Measurements from ENCODE around the gene NEURL1. TPM values are rescaled to one million over a fixed set of nuclear protein-coding genes. Genes with fewer than 3 reads are reported as not detected.
A peak's percentile ranks its signal among the peaks of the same experiment; 100 is the strongest.

NEURL1 gene
- 1 to 10 TPM; 1.1 TPM for total RNA-seq

GRCh38 chr10:103493362-103493915, at the start of gene NEURL1:
Gene NEURL1, plus strand, starts transcription at chr10:103493705. Its CDS starts 683 bp downstream, at chr10:103494388.
- peaks cover 55% of the 10 kb centered on the region for H3K27me3 Mint-ChIP-seq (ENCODE audit: low read depth)
- H3K4me1 Mint-ChIP-seq (ENCODE audit: low read depth): peaks cover 29% of the 10 kb centered on the region
- ATAC-seq (peak; percentile 41), DNase-seq (peak; percentile 41)
- no peaks in the 10 kb centered on the region for H3K36me3 Mint-ChIP-seq (ENCODE audit: low read depth)
- H3K4me3 Mint-ChIP-seq: peak within 1 kb of the TSS; percentile 74
- POLR2A ChIA-PET: interaction anchor here (1.2 kb wide), 1 partner anchor 10 kb away, joined by 3 read pairs; no protein-coding TSS in a partner anchor
- H3K9me3 Mint-ChIP-seq (ENCODE audit: insufficient read depth): no peaks in the 10 kb centered on the region
- CTCF ChIA-PET: interaction anchor here (0.9 to 2.9 kb wide), 4 partner anchors 10 to 576 kb away, joined by 4 to 11 read pairs (median 6); partner anchors contain the start of gene CNNM2
- H3K27ac Mint-ChIP-seq: peak within 1 kb of the TSS; percentile 24

- POLR2A ChIA-PET: interaction anchor here (0.8 to 1.0 kb wide), 2 partner anchors 9 to 11 kb away, joined by 3 read pairs; no protein-coding TSS in a partner anchor
- CTCF ChIA-PET: interaction anchor here (2.4 kb wide), 1 partner anchor 32 kb away, joined by 8 read pairs; no protein-coding TSS in a partner anchor
- ATAC-seq (no peak), DNase-seq (no peak)
- Mint-ChIP-seq H3K27me3 (ENCODE audit: low read depth) (no peaks in the 10 kb centered on the region), H3K9me3 (ENCODE audit: insufficient read depth) (no peaks in the 10 kb centered on the region), H3K4me3 (no peak overlapping the region), H3K36me3 (ENCODE audit: low read depth) (peaks cover 87% of the 10 kb centered on the region), H3K27ac (peak overlapping the region; percentile 78), H3K4me1 (ENCODE audit: low read depth) (peaks cover 39% of the 10 kb centered on the region)
These were observed 49.0 kb upstream of the NEURL1 start for GRCh38 chr10:103444478-103444877.

- Mint-ChIP-seq H3K4me3 (no peak overlapping the region), H3K27me3 (ENCODE audit: low read depth) (no peaks in the 10 kb centered on the region), H3K27ac (peak overlapping the region; percentile 78), H3K9me3 (ENCODE audit: insufficient read depth) (no peaks in the 10 kb centered on the region), H3K36me3 (ENCODE audit: low read depth) (peaks cover 88% of the 10 kb centered on the region), H3K4me1 (ENCODE audit: low read depth) (peaks cover 48% of the 10 kb centered on the region)
- ChIA-PET POLR2A (interaction anchor here (0.6 to 1.0 kb wide), 3 partner anchors 10 to 198 kb away, joined by 3 to 4 read pairs (median 3); no protein-coding TSS in a partner anchor), CTCF (interaction anchor here (1.2 to 2.4 kb wide), 2 partner anchors 29 to 31 kb away, joined by 5 to 8 read pairs; no protein-coding TSS in a partner anchor)
- ATAC-seq (no peak), DNase-seq (no peak)
These were observed 48.1 kb upstream of the NEURL1 start for GRCh38 chr10:103445366-103445765.

- H3K27me3 Mint-ChIP-seq (ENCODE audit: low read depth): no peaks in the 10 kb centered on the region
- H3K4me1 Mint-ChIP-seq (ENCODE audit: low read depth): peaks cover 54% of the 10 kb centered on the region
- POLR2A ChIA-PET: interaction anchor here (0.6 kb wide), 2 partner anchors 41 to 199 kb away, joined by 3 to 4 read pairs; no protein-coding TSS in a partner anchor
- CTCF ChIA-PET: interaction anchor here (1.2 to 2.4 kb wide), 2 partner anchors 29 to 31 kb away, joined by 5 to 8 read pairs; no protein-coding TSS in a partner anchor
- peaks cover 89% of the 10 kb centered on the region for H3K36me3 Mint-ChIP-seq (ENCODE audit: low read depth)
- peak overlapping the region; percentile 61 for H3K27ac Mint-ChIP-seq
- DNase-seq (no peak), ATAC-seq (no peak)
- no peak overlapping the region for H3K4me3 Mint-ChIP-seq
- H3K9me3 Mint-ChIP-seq (ENCODE audit: insufficient read depth): no peaks in the 10 kb centered on the region
These were observed 47.5 kb upstream of the NEURL1 start for GRCh38 chr10:103445767-103446567.

- POLR2A ChIA-PET: no interaction called here
These were observed 46.3 kb upstream of the NEURL1 start for GRCh38 chr10:103447187-103447586.

GRCh38 chr10:103448746-103449145, 44.8 kb upstream of the NEURL1 start:
- ATAC-seq (no peak), DNase-seq (no peak)
- peaks cover 78% of the 10 kb centered on the region for H3K36me3 Mint-ChIP-seq (ENCODE audit: low read depth)
- ChIA-PET POLR2A (interaction anchor here (3.6 kb wide), 1 partner anchor 27 kb away, joined by 19 read pairs; no protein-coding TSS in a partner anchor), CTCF (interaction anchor here (0.9 to 1.0 kb wide), 2 partner anchors 32 to 37 kb away, joined by 3 read pairs; no protein-coding TSS in a partner anchor)
- H3K4me1 Mint-ChIP-seq (ENCODE audit: low read depth): peaks cover 70% of the 10 kb centered on the region
- peak overlapping the region; percentile 98 for H3K4me3 Mint-ChIP-seq
- no peaks in the 10 kb centered on the region for H3K9me3 Mint-ChIP-seq (ENCODE audit: insufficient read depth)
- H3K27me3 Mint-ChIP-seq (ENCODE audit: low read depth): no peaks in the 10 kb centered on the region
- H3K27ac Mint-ChIP-seq: peak overlapping the region; percentile 92

More at GRCh38 chr10:103447187-103447586, 46.3 kb upstream of the NEURL1 start:
- H3K4me3 Mint-ChIP-seq: peak overlapping the region; percentile 48
- H3K4me1 Mint-ChIP-seq (ENCODE audit: low read depth): peaks cover 57% of the 10 kb centered on the region
- H3K27ac Mint-ChIP-seq: peak overlapping the region; percentile 71
- H3K36me3 Mint-ChIP-seq (ENCODE audit: low read depth): peaks cover 89% of the 10 kb centered on the region
- no peaks in the 10 kb centered on the region for H3K9me3 Mint-ChIP-seq (ENCODE audit: insufficient read depth)
- DNase-seq (no peak), ATAC-seq (no peak)
- CTCF ChIA-PET: interaction anchor here (0.7 to 1.4 kb wide), 2 partner anchors 28 to 113 kb away, joined by 3 to 5 read pairs; no protein-coding TSS in a partner anchor
- no peaks in the 10 kb centered on the region for H3K27me3 Mint-ChIP-seq (ENCODE audit: low read depth)

- H3K27ac Mint-ChIP-seq: peak overlapping the region; percentile 92
- peaks cover 72% of the 10 kb centered on the region for H3K36me3 Mint-ChIP-seq (ENCODE audit: low read depth)
- peak overlapping the region; percentile 98 for H3K4me3 Mint-ChIP-seq
- no peak for DNase-seq
- ChIA-PET POLR2A (interaction anchor here (0.8 to 5.1 kb wide), 4 partner anchors 22 to 58 kb away, joined by 3 to 43 read pairs (median 11); partner anchors contain the start of gene PDCD11), CTCF (interaction anchor here (0.9 to 5.2 kb wide), 7 partner anchors 16 to 36 kb away, joined by 3 to 54 read pairs (median 9); no protein-coding TSS in a partner anchor)
- H3K4me1 Mint-ChIP-seq (ENCODE audit: low read depth): peaks cover 78% of the 10 kb centered on the region
- H3K9me3 Mint-ChIP-seq (ENCODE audit: insufficient read depth): no peaks in the 10 kb centered on the region
- ATAC-seq: no peak
- H3K27me3 Mint-ChIP-seq (ENCODE audit: low read depth): no peaks in the 10 kb centered on the region
These were observed 44.0 kb upstream of the NEURL1 start for GRCh38 chr10:103449208-103450144.

GRCh38 chr10:103450201-103450695, 43.3 kb upstream of the NEURL1 start:
- Mint-ChIP-seq H3K9me3 (ENCODE audit: insufficient read depth) (no peaks in the 10 kb centered on the region), H3K36me3 (ENCODE audit: low read depth) (peaks cover 66% of the 10 kb centered on the region), H3K4me3 (peak overlapping the region; percentile 98), H3K27ac (peak overlapping the region; percentile 92), H3K27me3 (ENCODE audit: low read depth) (no peaks in the 10 kb centered on the region), H3K4me1 (ENCODE audit: low read depth) (peaks cover 76% of the 10 kb centered on the region)
- POLR2A ChIA-PET: interaction anchor here (0.8 to 5.1 kb wide), 4 partner anchors 21 to 57 kb away, joined by 3 to 43 read pairs (median 11); partner anchors contain the start of gene PDCD11
- ATAC-seq (no peak), DNase-seq (no peak)
- CTCF ChIA-PET: interaction anchor here (1.5 to 5.2 kb wide), 6 partner anchors 17 to 34 kb away, joined by 6 to 54 read pairs (median 24); no protein-coding TSS in a partner anchor

- DNase-seq (peak; percentile 71), ATAC-seq (peak; percentile 76)
- CTCF ChIA-PET: interaction anchor here (1.1 to 5.2 kb wide), 10 partner anchors 12 to 35 kb away, joined by 5 to 54 read pairs (median 14); no protein-coding TSS in a partner anchor
- peaks cover 71% of the 10 kb centered on the region for H3K4me1 Mint-ChIP-seq (ENCODE audit: low read depth)
- peaks cover 58% of the 10 kb centered on the region for H3K36me3 Mint-ChIP-seq (ENCODE audit: low read depth)
- H3K27me3 Mint-ChIP-seq (ENCODE audit: low read depth): no peaks in the 10 kb centered on the region
- POLR2A ChIA-PET: interaction anchor here (1.2 to 5.1 kb wide), 5 partner anchors 13 to 30 kb away, joined by 3 to 43 read pairs (median 8); no protein-coding TSS in a partner anchor
- H3K27ac Mint-ChIP-seq: peak overlapping the region; percentile 92
- H3K9me3 Mint-ChIP-seq (ENCODE audit: insufficient read depth): no peaks in the 10 kb centered on the region
- peak overlapping the region; percentile 98 for H3K4me3 Mint-ChIP-seq
These were observed 42.3 kb upstream of the NEURL1 start for GRCh38 chr10:103451091-103451813.
